HL-60 (cell line): Measurements from ENCODE around the gene TEFM.

ENCODE experiments used
- CTCF ChIP-seq: IDR thresholded peaks from one replicate; pipeline ENCODE4 v1.5.1; 2011; ENCODE audit warnings: low read length, control low read depth, inconsistent platforms; ENCODE audit not compliant: insufficient read depth
- GABPA ChIP-seq: IDR thresholded peaks from 2 replicates; pipeline ENCODE4 v1.6.1; 2012; ENCODE audit warnings: low read depth
- POLR2AphosphoS5 ChIP-seq: IDR thresholded peaks from 2 replicates; pipeline ENCODE4 v1.6.1; 2012; ENCODE audit warnings: low read depth
- SPI1 ChIP-seq: IDR thresholded peaks from 2 replicates; pipeline ENCODE4 v1.6.1; 2012; ENCODE audit warnings: low read depth, mild to moderate bottlenecking, borderline replicate concordance

- TF ChIP-seq POLR2AphosphoS5 = no peak
- no peak for TF ChIP-seq CTCF
- no peak for TF ChIP-seq SPI1
- TF ChIP-seq GABPA = no peak
Observed at GRCh38 chr17:30920683-30921543, 14.9 kb upstream of the TEFM start.
